A673 (cell line): ENCODE measurements around the gene PRKAA2. TPM values are rescaled to one million over a fixed set of nuclear protein-coding genes. Genes with fewer than 3 reads are reported as not detected.

Experiments
- BruUV-seq: library from RNA; stranded (reverse); fragments of 400-500 nt; replicated peaks from 2 replicates; lab custom pipeline; 2021; lab: Mats Ljungman, UMichigan
- CTCF ChIA-PET: fragments of 300-600 bp; sonication (Branson Sonifier 250); formaldehyde crosslinking; loops from one replicate; lab custom pipeline; 2022; ENCODE audit warnings: antibody characterized with exemption; lab: Charles Lee
- POLR2A ChIA-PET: fragments of 300-600 bp; sonication (Branson Sonifier 250); formaldehyde crosslinking; loops from one replicate; lab custom pipeline; 2022; ENCODE audit warnings: antibody characterized with exemption; ENCODE audit not compliant: low non-redundant PET; lab: Charles Lee
- DNase-seq: peaks from one replicate; pipeline ENCODE4 v3.0.0-alpha.2; 2015; ENCODE audit warnings: low spot score
- H3K27ac ChIP-seq: fragments of 200-600 bp; sonication (generic); 2 replicates; pipeline ENCODE4 v1.5.1; 2016; ENCODE audit warnings: mixed run types, low read depth, mild to moderate bottlenecking, mixed read lengths, antibody characterized with exemption, low read length; ENCODE audit not compliant: poor library complexity, severe bottlenecking
- H3K27me3 ChIP-seq: fragments of 200-600 bp; sonication (generic); replicated peaks from 2 replicates; pipeline ENCODE4 v1.6.1; 2017; ENCODE audit warnings: mixed run types, low read depth, mild to moderate bottlenecking, mixed read lengths, antibody characterized with exemption, low read length; ENCODE audit not compliant: insufficient read depth, poor library complexity
- H3K36me3 ChIP-seq: fragments of 200-600 bp; sonication (generic); 2 replicates; pipeline ENCODE4 v1.6.1; 2016; ENCODE audit warnings: mixed run types, mild to moderate bottlenecking, mixed read lengths, antibody characterized with exemption, low read length; ENCODE audit not compliant: insufficient read depth, poor library complexity, severe bottlenecking
- H3K4me1 ChIP-seq: fragments of 200-600 bp; sonication (generic); 2 replicates; pipeline ENCODE4 v1.6.1; 2017; ENCODE audit warnings: mixed run types, mild to moderate bottlenecking, mixed read lengths, antibody characterized with exemption, low read length; ENCODE audit not compliant: insufficient read depth, poor library complexity, severe bottlenecking
- H3K4me3 ChIP-seq: fragments of 200-600 bp; sonication (generic); 2 replicates; pipeline ENCODE4 v1.5.1; 2016; ENCODE audit warnings: low read depth, mixed run types, mild to moderate bottlenecking, mixed read lengths, low read length; ENCODE audit not compliant: poor library complexity, severe bottlenecking
- H3K9me3 ChIP-seq: fragments of 200-600 bp; sonication (generic); 2 replicates; pipeline ENCODE4 v1.6.1; 2016; ENCODE audit warnings: mixed run types, low read depth, mild to moderate bottlenecking, mixed read lengths, antibody characterized with exemption, low read length; ENCODE audit not compliant: poor library complexity, severe bottlenecking
- CTCF ChIP-seq: fragments of 300-800, 200-600 bp; sonication (generic); conservative IDR thresholded peaks from 2 replicates; pipeline ENCODE4 v1.5.1; 2017; ENCODE audit warnings: low read depth, mild to moderate bottlenecking, antibody characterized with exemption, low read length, moderate library complexity, mixed read lengths
- EZH2 ChIP-seq: fragments of 200-600 bp; sonication (generic); IDR thresholded peaks from 2 replicates; pipeline ENCODE4 v1.6.1; 2017; ENCODE audit warnings: borderline replicate concordance, low read depth, mild to moderate bottlenecking, mixed read lengths, antibody characterized with exemption, low read length; ENCODE audit not compliant: poor library complexity, severe bottlenecking
- intact Hi-C: fragments of 100-400 bp; cut with micrococcal nuclease; formaldehyde crosslinking; loops from one replicate; pipeline ENCODE4 v1.10.0; 2022; ENCODE audit not compliant: unreplicated experiment
- total RNA-seq: library from RNA; stranded (reverse); gene quantifications from 2 replicates; pipeline ENCODE4 v1.2.3, GENCODE V29; 2021

Gene PRKAA2
- total RNA-seq, 1 experiment from 2014 or later, result 0.11 TPM

GRCh38 chr1:56658254-56658653 is 13.1 kb downstream of the PRKAA2 start:
- intact Hi-C loops, result no loop called here
- Histone ChIP-seq H3K27me3 (no peaks in the 10 kb centered on the region), H3K36me3 (no peaks in the 10 kb centered on the region), H3K4me3 (no peak overlapping the region), H3K4me1 (no peaks in the 10 kb centered on the region), H3K27ac (no peak overlapping the region), H3K9me3 (peaks cover 4% of the 10 kb centered on the region)
- ChIA-PET CTCF (no interaction called here), POLR2A (no interaction called here)
- DNase-seq, result no peak
- TF ChIP-seq EZH2 (no peak), CTCF (no peak)
- no TSS peak for BruUV-seq

- ChIA-PET POLR2A (no interaction called here), CTCF (no interaction called here)
- H3K27ac ChIP-seq, result no peak overlapping the region
- peaks cover 4% of the 10 kb centered on the region for H3K9me3 ChIP-seq
- no peak for DNase-seq
- no TSS peak for BruUV-seq
- no peaks in the 10 kb centered on the region for H3K4me1 ChIP-seq
- no peak for TF ChIP-seq EZH2
- no peak for TF ChIP-seq CTCF
- no peaks in the 10 kb centered on the region for H3K36me3 ChIP-seq
- H3K27me3 ChIP-seq, result peaks cover 6% of the 10 kb centered on the region
- H3K4me3 ChIP-seq, result no peak overlapping the region
- intact Hi-C loops, result no loop called here
These were observed 15.2 kb downstream of the PRKAA2 start for GRCh38 chr1:56660293-56660692.

- intact Hi-C loops, result no loop called here
- Histone ChIP-seq H3K4me1 (no peaks in the 10 kb centered on the region), H3K27me3 (peaks cover 6% of the 10 kb centered on the region), H3K36me3 (no peaks in the 10 kb centered on the region), H3K4me3 (no peak overlapping the region), H3K27ac (no peak overlapping the region), H3K9me3 (no peaks in the 10 kb centered on the region)
- CTCF ChIA-PET, result no interaction called here
- POLR2A ChIA-PET, result no interaction called here
- no peak for DNase-seq
- no TSS peak for BruUV-seq
- no peak for TF ChIP-seq CTCF
- no peak for TF ChIP-seq EZH2
These were observed 18.7 kb downstream of the PRKAA2 start for GRCh38 chr1:56663846-56664245.
